Breast epithelium (tissue), 3 donors: ENCODE results near the gene NEUROD6.

ENCODE experiments used
- POLR2A ChIP-seq: fragments of 450-650 bp; IDR thresholded peaks from one replicate; pipeline ENCODE4 v1.6.1; 2016; ENCODE audit warnings: antibody characterized with exemption, mild to moderate bottlenecking, moderate library complexity
- TF ChIP-seq, protein P1 (sequence below), 3 donors: fragments of 450-650 bp; IDR thresholded peaks; one replicate each; pipeline ENCODE4 v1.5.1; 2016 to 2017; ENCODE audit warnings: antibody characterized with exemption in 3 of 3, mild to moderate bottlenecking in 3 of 3, moderate library complexity in 3 of 3

DNA sequence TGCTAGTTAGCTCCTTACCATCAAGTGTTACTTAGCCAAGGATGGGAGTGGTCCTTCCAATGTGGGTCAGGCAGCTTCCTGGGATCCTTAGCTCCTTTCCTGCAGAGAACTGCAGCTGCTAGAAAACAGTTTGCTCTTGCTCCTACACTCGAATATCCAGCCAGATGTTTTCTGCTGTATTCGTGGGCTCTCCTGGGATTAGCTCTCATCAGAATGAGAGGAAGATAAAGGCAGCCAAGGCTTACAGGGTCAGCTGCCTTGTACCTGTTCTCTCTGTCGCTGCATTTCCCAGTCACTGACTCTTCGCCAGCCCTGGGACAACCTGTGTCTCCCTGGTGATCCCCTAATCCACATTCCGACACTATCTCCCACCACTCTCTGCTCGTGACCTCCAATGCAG, 29.0 kb downstream of the NEUROD6 start:
- TF ChIP-seq, protein P1, sequence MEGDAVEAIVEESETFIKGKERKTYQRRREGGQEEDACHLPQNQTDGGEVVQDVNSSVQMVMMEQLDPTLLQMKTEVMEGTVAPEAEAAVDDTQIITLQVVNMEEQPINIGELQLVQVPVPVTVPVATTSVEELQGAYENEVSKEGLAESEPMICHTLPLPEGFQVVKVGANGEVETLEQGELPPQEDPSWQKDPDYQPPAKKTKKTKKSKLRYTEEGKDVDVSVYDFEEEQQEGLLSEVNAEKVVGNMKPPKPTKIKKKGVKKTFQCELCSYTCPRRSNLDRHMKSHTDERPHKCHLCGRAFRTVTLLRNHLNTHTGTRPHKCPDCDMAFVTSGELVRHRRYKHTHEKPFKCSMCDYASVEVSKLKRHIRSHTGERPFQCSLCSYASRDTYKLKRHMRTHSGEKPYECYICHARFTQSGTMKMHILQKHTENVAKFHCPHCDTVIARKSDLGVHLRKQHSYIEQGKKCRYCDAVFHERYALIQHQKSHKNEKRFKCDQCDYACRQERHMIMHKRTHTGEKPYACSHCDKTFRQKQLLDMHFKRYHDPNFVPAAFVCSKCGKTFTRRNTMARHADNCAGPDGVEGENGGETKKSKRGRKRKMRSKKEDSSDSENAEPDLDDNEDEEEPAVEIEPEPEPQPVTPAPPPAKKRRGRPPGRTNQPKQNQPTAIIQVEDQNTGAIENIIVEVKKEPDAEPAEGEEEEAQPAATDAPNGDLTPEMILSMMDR (IDR thresholded peaks at IDR 0.05), result no peak
- no peak for TF ChIP-seq POLR2A
